K562 (cell line): ENCODE data around the gene CAB39. TPM values are rescaled to one million over a fixed set of nuclear protein-coding genes. Genes with fewer than 3 reads are reported as not detected.

Source experiments
- ATF3 ChIP-seq, 2 experiments: fragments of 450-650 bp in 1 of 2; sonication (generic) in 1 of 2; formaldehyde crosslinking in 1 of 2; IDR thresholded peaks in 1 of 2; conservative IDR thresholded peaks in 1 of 2; 2 replicates each; pipeline versions ENCODE4 v1.6.1 to v1.8.1; 2016 to 2023; ENCODE audit warnings: mild to moderate bottlenecking in 2 of 2, moderate library complexity in 2 of 2, inconsistent platforms in 1 of 2, missing genetic modification reagents in 1 of 2
- EWSR1 ChIP-seq: fragments of 450-650 bp; IDR thresholded peaks from 2 replicates; pipeline ENCODE4 v1.6.1; 2018; ENCODE audit warnings: borderline replicate concordance, mild to moderate bottlenecking, low read depth, moderate library complexity; ENCODE audit not compliant: partially characterized antibody
- GABPB2 ChIP-seq: fragments of 250-450 bp; sonication (Bioruptor Pico); conservative IDR thresholded peaks from 2 replicates; pipeline ENCODE4 v1.5.1; 2021; ENCODE audit warnings: mild to moderate bottlenecking
- HCFC1 ChIP-seq: IDR thresholded peaks from 2 replicates; pipeline ENCODE4 v1.6.1; 2012; ENCODE audit warnings: low read depth, low read length, improper control_type of control experiment
- L3MBTL2 ChIP-seq: fragments of 450-650 bp; IDR thresholded peaks from 2 replicates; pipeline ENCODE4 v1.6.1; 2016; ENCODE audit warnings: mild to moderate bottlenecking, moderate library complexity
- MCM3 ChIP-seq: fragments of 450-650 bp; IDR thresholded peaks from 2 replicates; pipeline ENCODE4 v1.6.1; 2016
- MEF2D ChIP-seq: conservative IDR thresholded peaks from 2 replicates; pipeline ENCODE4 v1.6.1; 2016; ENCODE audit warnings: low read depth, missing genetic modification characterization, missing compliant biosample characterization
- NCOA2 ChIP-seq, 2 experiments: fragments of 450-650 bp; IDR thresholded peaks; 2 replicates each; pipeline ENCODE4 v1.6.1; 2018; ENCODE audit warnings: mild to moderate bottlenecking in 2 of 2, moderate library complexity in 1 of 2; ENCODE audit not compliant: partially characterized antibody in 2 of 2
- NFRKB ChIP-seq: fragments of 450-650 bp; IDR thresholded peaks from 2 replicates; pipeline ENCODE4 v1.6.1; 2016; ENCODE audit warnings: low read depth
- POLR2G ChIP-seq: fragments of 200-400 bp; formaldehyde crosslinking; IDR thresholded peaks from 2 replicates; pipeline ENCODE4 v1.6.1; 2017; ENCODE audit warnings: low read depth, mild to moderate bottlenecking, antibody characterized with exemption, low read length, moderate library complexity
- RAD51 ChIP-seq: fragments of 450-650 bp; IDR thresholded peaks from 2 replicates; pipeline ENCODE4 v1.7.1; 2016; ENCODE audit warnings: low read depth, mild to moderate bottlenecking, borderline replicate concordance
- RB1 ChIP-seq: fragments of 450-650 bp; IDR thresholded peaks from 2 replicates; pipeline ENCODE4 v1.6.1; 2017; ENCODE audit warnings: low read depth, mild to moderate bottlenecking
- RBM39 ChIP-seq: fragments of 200-400 bp; formaldehyde crosslinking; optimal IDR thresholded peaks from 2 replicates; pipeline ENCODE3; 2018; ENCODE audit warnings: low read depth, low read length
- RNF2 ChIP-seq: sonication (generic); IDR thresholded peaks from 2 replicates; pipeline ENCODE4 v1.6.1; 2016
- SIN3A ChIP-seq, 2 experiments: fragments of 150-350 bp in 1 of 2; IDR thresholded peaks; 2 replicates each; pipeline ENCODE4 v1.6.1; 2011 to 2016; ENCODE audit warnings: borderline replicate concordance in 2 of 2, low read depth in 2 of 2, low read length in 2 of 2, mild to moderate bottlenecking in 2 of 2, moderate library complexity in 2 of 2; ENCODE audit not compliant: control insufficient read depth in 1 of 2
- SMARCE1 ChIP-seq: fragments of 450-650 bp; IDR thresholded peaks from 2 replicates; pipeline ENCODE4 v1.7.1; 2016; ENCODE audit warnings: mild to moderate bottlenecking
- TAF1 ChIP-seq: IDR thresholded peaks from 2 replicates; pipeline ENCODE4 v1.6.1; 2011; ENCODE audit warnings: mild to moderate bottlenecking, low read length, moderate library complexity; ENCODE audit not compliant: insufficient read depth, control insufficient read depth, severe bottlenecking; ENCODE audit errors: extremely low read depth
- TRIM24 ChIP-seq, 2 experiments: fragments of 450-650 bp; IDR thresholded peaks; 2 replicates each; pipeline ENCODE4 v1.6.1; 2016
- YY1 ChIP-seq, 3 experiments: IDR thresholded peaks; 2 replicates each; pipeline ENCODE4 v1.6.1; 2011; ENCODE audit warnings: low read length in 2 of 3, mild to moderate bottlenecking in 2 of 3, moderate library complexity in 2 of 3, borderline replicate concordance in 1 of 3, control low read depth in 1 of 3, low read depth in 1 of 3; ENCODE audit not compliant: insufficient read depth in 3 of 3, insufficient replicate concordance in 2 of 3, control insufficient read depth in 1 of 3, insufficient read length in 1 of 3; ENCODE audit errors: extremely low read depth in 1 of 3
- ZBED1 ChIP-seq: IDR thresholded peaks from 2 replicates; pipeline ENCODE4 v1.6.1; 2014
- ZBTB43 ChIP-seq: sonication (generic); formaldehyde crosslinking; IDR thresholded peaks from 2 replicates; pipeline ENCODE4 v1.8.0; 2023; ENCODE audit warnings: mild to moderate bottlenecking, missing genetic modification reagents
- ZFP36 ChIP-seq: fragments of 150-350 bp; IDR thresholded peaks from 2 replicates; pipeline ENCODE4 v1.6.1; 2018; ENCODE audit warnings: low read length, low read depth; ENCODE audit not compliant: partially characterized antibody
- ZNF197 ChIP-seq: fragments of 200-800 bp; sonication (Bioruptor generic); IDR thresholded peaks from 2 replicates; pipeline ENCODE4 v1.6.1; 2016; ENCODE audit warnings: low read depth, missing genetic modification characterization, missing compliant biosample characterization
- ZNF384 ChIP-seq: IDR thresholded peaks from 2 replicates; pipeline ENCODE4 v1.6.1; 2012; ENCODE audit warnings: low read depth, low read length, improper control_type of control experiment
- ZNF764 ChIP-seq: fragments of 250-450 bp; sonication (Bioruptor Pico); IDR thresholded peaks from 2 replicates; pipeline ENCODE4 v1.4.0; 2020; ENCODE audit warnings: low read depth, mild to moderate bottlenecking, moderate library complexity
- ZNF766 ChIP-seq: fragments of 200-800 bp; sonication (Bioruptor generic); conservative IDR thresholded peaks from 2 replicates; pipeline ENCODE4 v1.6.1; 2016; ENCODE audit warnings: missing genetic modification characterization, missing compliant biosample characterization
- ZNF77 ChIP-seq: fragments of 250-450 bp; sonication (Bioruptor Pico); IDR thresholded peaks from 2 replicates; pipeline ENCODE4 v1.5.0; 2020
- polyA plus RNA-seq, 8 experiments: library from polyadenylated mRNA; depleted of rRNA in 4 of 8; stranded (reverse) in 5 of 8; unstranded in 3 of 8; fragments of >200 nt; fragmentation: Nextera tagmentation in 2 of 8; fragmentation: Illumina TruSeq in 1 of 8; extraction: Ambion mirVana in 2 of 8; extraction: Trizol in 1 of 8; gene quantifications; 2 replicates each; pipeline versions ENCODE4 v1.2.1 to v1.2.3, GENCODE V29; 2011 to 2014; ENCODE audit warnings: inconsistent platforms in 1 of 8, missing spikeins in 1 of 8
- total RNA-seq, 7 experiments: library from RNA; depleted of rRNA in 6 of 7; stranded (reverse); fragments of >200 nt in 6 of 7; fragmentation: Illumina TruSeq in 2 of 7; extraction: Trizol in 2 of 7; gene quantifications; 2 replicates each; pipeline versions ENCODE4 v1.2.1 to v1.2.3, GENCODE V29; 2011 to 2021; ENCODE audit warnings: low replicate concordance in 1 of 7

The CAB39 gene
- total and polyA plus RNA-seq, 9 of the 15 experiments (the other 6 are each of a cell fraction or from before 2014, with no cell fraction given), result 27.2 to 94.4 (median 70.1) TPM

GRCh38 chr2:230864605-230865306 is 152.1 kb downstream of the CAB39 start, which contains the start of gene ITM2C (continued):
- TF ChIP-seq ATF3 (IDR thresholded peaks at IDR 0.05) (no peak), ATF3 (CRISPR knock-in tag; conservative IDR thresholded peaks at IDR 0.05) (no peak), ZNF766 (CRISPR knock-in tag) (no peak), POLR2G (peak; percentile 86), ZNF77 (CRISPR knock-in tag) (no peak), L3MBTL2 (no peak), EWSR1 (no peak), RAD51 (no peak), RBM39 (no peak), MEF2D (no peak), ZNF384 (no peak), NFRKB (0 out of 2 replicates have a peak, but pooled peaks have one; percentile 27), TRIM24 (IDR thresholded peaks at IDR 0.05) (no peak), SIN3A (IDR thresholded peaks at IDR 0.05; ENCODE audit: borderline replicate concordance in 2 of 2, control insufficient read depth in 1 of 2, low read depth in 2 of 2, low read length in 2 of 2) (peak in 1 of 2 experiments; percentile 28; a peak in 1 of 4 replicates), RB1 (peak; percentile 40; the same call in 1 of the 2 replicates), YY1 (IDR thresholded peaks at IDR 0.05; ENCODE audit: borderline replicate concordance in 1 of 3, control insufficient read depth in 1 of 3, extremely low read depth in 1 of 3, insufficient read depth in 3 of 3, insufficient read length in 1 of 3, insufficient replicate concordance in 2 of 3, low read depth in 1 of 3, low read length in 2 of 3) (peak in 2 of 3 experiments; percentile 24 to 45), HCFC1 (peak; percentile 30; the same call in 1 of the 2 replicates), MCM3 (no peak), SMARCE1 (no peak), ZBTB43 (CRISPR knock-in tag) (no peak), RNF2 (no peak), TAF1 (peak; percentile 43), GABPB2 (CRISPR knock-in tag) (no peak), ZNF764 (CRISPR knock-in tag) (no peak), ZBED1 (no peak), ZNF197 (CRISPR knock-in tag) (no peak), ZFP36 (no peak), NCOA2 (IDR thresholded peaks at IDR 0.05; ENCODE audit: partially characterized antibody in 2 of 2) (no peak)
